Mesenchymal stem cell (in vitro differentiated cells and primary cell): ENCODE data around the gene B4GALT7.
"Not testable (repeated sequence)": the region's sequence is repeated elsewhere in the genome, so short reads cannot be mapped to it uniquely, and the experiment has no call there.

Source experiments
- DNase-seq: peaks from one replicate; pipeline ENCODE4 v3.0.0-alpha.2; 2013
- H2AFZ ChIP-seq: one replicate; pipeline ENCODE4 v1.6.1; 2013; ENCODE audit warnings: low read depth, mild to moderate bottlenecking, control low read depth, inconsistent platforms, low read length, moderate library complexity
- H2AK5ac ChIP-seq: 2 replicates; pipeline ENCODE4 v1.6.1; 2013; ENCODE audit warnings: low read length, moderate library complexity, mild to moderate bottlenecking, inconsistent platforms; ENCODE audit not compliant: severe bottlenecking
- H2BK120ac ChIP-seq: one replicate; pipeline ENCODE4 v1.6.1; 2013; ENCODE audit warnings: low read depth, mild to moderate bottlenecking, inconsistent platforms, low read length, moderate library complexity
- H2BK12ac ChIP-seq, 2 experiments: one replicate each; pipeline ENCODE4 v1.6.1; 2013; ENCODE audit warnings: inconsistent platforms in 2 of 2, low read length in 2 of 2, mild to moderate bottlenecking in 2 of 2, moderate library complexity in 2 of 2, control low read depth in 1 of 2
- H2BK15ac ChIP-seq: one replicate; pipeline ENCODE4 v1.6.1; 2013; ENCODE audit warnings: mild to moderate bottlenecking, low read depth, inconsistent platforms; ENCODE audit not compliant: poor library complexity, severe bottlenecking
- H2BK5ac ChIP-seq: 2 replicates; pipeline ENCODE4 v1.6.1; 2013; ENCODE audit warnings: low read depth, mild to moderate bottlenecking, low read length, control low read depth, inconsistent platforms; ENCODE audit not compliant: poor library complexity, severe bottlenecking
- H3K14ac ChIP-seq, 2 experiments: one replicate each; pipeline ENCODE4 v1.6.1; 2013; ENCODE audit warnings: inconsistent platforms in 2 of 2, low read length in 2 of 2, control low read depth in 1 of 2, mild to moderate bottlenecking in 1 of 2, moderate library complexity in 1 of 2
- H3K18ac ChIP-seq, 2 experiments: one replicate each; pipeline ENCODE4 v1.6.1; 2013; ENCODE audit warnings: inconsistent platforms in 2 of 2, low read length in 2 of 2, control low read depth in 1 of 2, low read depth in 1 of 2, mild to moderate bottlenecking in 1 of 2
- H3K23ac ChIP-seq, 2 experiments: one replicate each; pipeline ENCODE4 v1.6.1; 2013; ENCODE audit warnings: inconsistent platforms in 2 of 2, low read length in 2 of 2, mild to moderate bottlenecking in 2 of 2, moderate library complexity in 2 of 2, control low read depth in 1 of 2
- H3K27ac ChIP-seq: 2 replicates; pipeline ENCODE4 v1.5.1; 2013; ENCODE audit warnings: mild to moderate bottlenecking, moderate library complexity, low read length, control low read depth, inconsistent platforms; ENCODE audit not compliant: poor library complexity, severe bottlenecking
- H3K27me3 ChIP-seq, 2 experiments: 2 replicates each; pipeline versions ENCODE4 v1.6.1 to v1.7.0; 2013; ENCODE audit warnings: low read length in 2 of 2, mild to moderate bottlenecking in 2 of 2, moderate library complexity in 2 of 2, control low read depth in 1 of 2, inconsistent platforms in 1 of 2; ENCODE audit not compliant: control insufficient read depth in 1 of 2, insufficient read depth in 1 of 2
- H3K36me3 ChIP-seq, 2 experiments: 2 replicates each; pipeline versions ENCODE4 v1.6.1 to v1.7.0; 2013; ENCODE audit warnings: low read length in 2 of 2, control low read depth in 1 of 2, inconsistent platforms in 1 of 2, low read depth in 1 of 2, mild to moderate bottlenecking in 1 of 2; ENCODE audit not compliant: insufficient read depth in 2 of 2, control insufficient read depth in 1 of 2
- H3K4ac ChIP-seq, 2 experiments: one replicate each; pipeline ENCODE4 v1.6.1; 2013; ENCODE audit warnings: inconsistent platforms in 2 of 2, low read length in 2 of 2, mild to moderate bottlenecking in 2 of 2, moderate library complexity in 2 of 2, control low read depth in 1 of 2, low read depth in 1 of 2
- H3K4me1 ChIP-seq: 2 replicates; pipeline ENCODE4 v1.6.1; 2013; ENCODE audit warnings: low read depth, low read length, control low read depth; ENCODE audit not compliant: control insufficient read depth, insufficient read depth
- H3K4me2 ChIP-seq: 2 replicates; pipeline ENCODE4 v1.6.1; 2013; ENCODE audit warnings: low read length, mild to moderate bottlenecking, inconsistent platforms; ENCODE audit not compliant: poor library complexity, severe bottlenecking
- H3K4me3 ChIP-seq, 2 experiments: 2 replicates each; pipeline versions ENCODE4 v1.5.1 to v1.7.0; 2013; ENCODE audit warnings: low read length in 2 of 2, mild to moderate bottlenecking in 2 of 2, control low read depth in 1 of 2, low read depth in 1 of 2; ENCODE audit not compliant: insufficient read depth in 1 of 2
- H3K79me1 ChIP-seq: replicated peaks from 2 replicates; pipeline ENCODE4 v1.6.1; 2013; ENCODE audit warnings: mild to moderate bottlenecking, control low read depth, low read length, inconsistent platforms; ENCODE audit not compliant: poor library complexity, severe bottlenecking
- H3K9ac ChIP-seq: 2 replicates; pipeline ENCODE4 v1.7.0; 2013; ENCODE audit warnings: mild to moderate bottlenecking, low read length, moderate library complexity
- H3K9me3 ChIP-seq: 2 replicates; pipeline ENCODE4 v1.7.0; 2013; ENCODE audit warnings: mild to moderate bottlenecking, low read length; ENCODE audit not compliant: control insufficient read depth
- H4K8ac ChIP-seq: one replicate; pipeline ENCODE4 v1.6.1; 2013; ENCODE audit warnings: inconsistent platforms, mild to moderate bottlenecking, low read length, moderate library complexity
- H4K91ac ChIP-seq: one replicate; pipeline ENCODE4 v1.6.1; 2013; ENCODE audit warnings: mild to moderate bottlenecking, low read length, inconsistent platforms
- WGBS: methylation state at CpG from one replicate; pipeline ENCODE4 v1.1.7; 2013; ENCODE audit warnings: mixed read lengths; 5-methylcytosine and 5-hydroxymethylcytosine counted together

The B4GALT7 gene

GRCh38 chr5:177651235-177651634 lies 51.3 kb downstream of the B4GALT7 start:
- not testable (repeated sequence) for DNase-seq, H3K79me1 ChIP-seq, H3K4me1 ChIP-seq, H3K4me2 ChIP-seq, H3K14ac ChIP-seq, H2BK5ac ChIP-seq, H2BK12ac ChIP-seq, H2BK120ac ChIP-seq, H3K23ac ChIP-seq, H4K91ac ChIP-seq, H2AK5ac ChIP-seq, H4K8ac ChIP-seq, H3K4ac ChIP-seq, H3K27ac ChIP-seq, H3K4me3 ChIP-seq, H3K27me3 ChIP-seq, H3K18ac ChIP-seq, H2BK15ac ChIP-seq, H2AFZ ChIP-seq, H3K9ac ChIP-seq, H3K36me3 ChIP-seq, H3K9me3 ChIP-seq
- WGBS, result 89% methylated on average over 1 of the region's 2 CpGs

- H2BK120ac ChIP-seq, H3K4me3 ChIP-seq, H3K23ac ChIP-seq, H3K18ac ChIP-seq, H4K91ac ChIP-seq, H3K27ac ChIP-seq, H3K14ac ChIP-seq, H4K8ac ChIP-seq, H3K4me2 ChIP-seq, H3K4me1 ChIP-seq, H2BK5ac ChIP-seq, H3K36me3 ChIP-seq, H2BK15ac ChIP-seq, H2BK12ac ChIP-seq, H3K9ac ChIP-seq, H3K4ac ChIP-seq, H3K9me3 ChIP-seq, DNase-seq, H2AFZ ChIP-seq, H3K79me1 ChIP-seq, H3K27me3 ChIP-seq, H2AK5ac ChIP-seq: not testable (repeated sequence)
- WGBS, result no CpG with 5 or more reads among the region's 2 CpGs
These were observed 57.9 kb downstream of the B4GALT7 start for GRCh38 chr5:177657846-177658245.

GRCh38 chr5:177658542-177658941 lies 58.6 kb downstream of the B4GALT7 start:
- not testable (repeated sequence) for H3K9me3 ChIP-seq, H3K4me1 ChIP-seq, H2AK5ac ChIP-seq, H3K27ac ChIP-seq, H3K9ac ChIP-seq, H3K79me1 ChIP-seq, H3K27me3 ChIP-seq, DNase-seq, H3K18ac ChIP-seq, H2AFZ ChIP-seq, H2BK12ac ChIP-seq, H2BK15ac ChIP-seq, H2BK120ac ChIP-seq, H3K14ac ChIP-seq, H2BK5ac ChIP-seq, H4K91ac ChIP-seq, H3K4ac ChIP-seq, H3K4me3 ChIP-seq, H3K4me2 ChIP-seq, H3K36me3 ChIP-seq, H3K23ac ChIP-seq, H4K8ac ChIP-seq
- no CpG with 5 or more reads among the region's 3 CpGs for WGBS
